Left lung (tissue), 10 donors: ENCODE data around the gene HS3ST3A1. TPM values are rescaled to one million over a fixed set of nuclear protein-coding genes. Genes with fewer than 3 reads are reported as not detected.

Experiments
- ATAC-seq: fragments of 200-7000 bp; cut with Tn5 transposase; one replicate; pipeline ENCODE4 v1.9.1; 2020; ENCODE audit warnings: moderate library complexity
- DNase-seq, 4 donors: peaks; one replicate each; pipeline ENCODE4 v3.0.0-alpha.2; 2013 to 2020
- H3K27ac ChIP-seq, 2 donors: fragments of 200-600 bp; sonication (generic) in 1 of 2; one replicate each; pipeline versions ENCODE4 v1.5.0 to v1.8.0; 2020 to 2021
- H3K27me3 ChIP-seq, 2 donors: fragments of 200-600 bp; sonication (generic) in 1 of 2; one replicate each; pipeline versions ENCODE4 v1.5.0 to v1.8.0; 2020 to 2021
- H3K36me3 ChIP-seq, 2 donors: fragments of 200-600 bp; sonication (generic) in 1 of 2; one replicate each; pipeline versions ENCODE4 v1.5.0 to v1.8.0; 2020 to 2021
- H3K4me1 ChIP-seq, 2 donors: fragments of 200-600 bp; one replicate each; pipeline ENCODE4 v1.8.0; 2021
- H3K4me3 ChIP-seq, 2 donors: fragments of 200-600 bp; sonication (generic) in 1 of 2; one replicate each; pipeline versions ENCODE4 v1.5.0 to v1.8.0; 2020 to 2021; ENCODE audit warnings: mild to moderate bottlenecking in 1 of 2
- H3K9me3 ChIP-seq, 2 donors: fragments of 200-600 bp; sonication (generic) in 1 of 2; one replicate each; pipeline versions ENCODE4 v1.5.0 to v1.8.0; 2020 to 2021
- CTCF ChIP-seq, 2 donors: fragments of 200-600 bp; sonication (generic) in 1 of 2; IDR thresholded peaks; one replicate each; pipeline versions ENCODE4 v1.5.0 to v1.8.0; 2021; ENCODE audit warnings: antibody characterized with exemption in 2 of 2
- intact Hi-C, 2 donors: fragments of 100-400 bp; cut with DNase I; formaldehyde crosslinking; loops; one replicate each; pipeline versions ENCODE4 v1.11.2 to v1.14.2; 2022
- polyA plus RNA-seq, 6 donors: library from polyadenylated mRNA; unstranded; fragments of 120-200 nt; gene quantifications; one replicate each; pipeline ENCODE4 v1.2.1, GENCODE V29; 2013; ENCODE audit not compliant: insufficient read length in 6 of 6
- total RNA-seq, 2 donors: library from RNA; stranded (reverse); fragmentation: NEBNext Ultra II Directional; extraction: Animal tissue kit (Norgen Biotek cat#: 25700); gene quantifications; one replicate each; pipeline ENCODE4 v1.2.1, GENCODE V29; 2021
- donor health status: DM: no; HTN: yes; CAD: no.
- donor health status: DM: no; HTN: no; CAD: no.

The HS3ST3A1 gene
- total and polyA plus RNA-seq, 8 donors: 2.7 to 9.5 (median 4.5) TPM

GRCh38 chr17:13646411-13646810 is 44.7 kb upstream of the HS3ST3A1 start:
- no peak for TF ChIP-seq CTCF (IDR thresholded peaks at IDR 0.05)
- H3K9me3 ChIP-seq: no peaks in the 10 kb centered on the region
- no peak for ATAC-seq
- H3K36me3 ChIP-seq: no peaks in the 10 kb centered on the region
- no peak overlapping the region for H3K27ac ChIP-seq
- no peaks in the 10 kb centered on the region for H3K4me1 ChIP-seq
- DNase-seq: no peak
- H3K4me3 ChIP-seq: no peak overlapping the region
- no peaks in the 10 kb centered on the region for H3K27me3 ChIP-seq
- intact Hi-C loops: no loop called here

GRCh38 chr17:13643180-13643579 is 41.5 kb upstream of the HS3ST3A1 start:
- Histone ChIP-seq H3K4me1 (no peaks in the 10 kb centered on the region), H3K27me3 (no peaks in the 10 kb centered on the region), H3K4me3 (no peak overlapping the region), H3K9me3 (no peaks in the 10 kb centered on the region), H3K27ac (no peak overlapping the region), H3K36me3 (no peaks in the 10 kb centered on the region)
- DNase-seq (peak in 1 of 4 donors; percentile 2), ATAC-seq (no peak)
- intact Hi-C loops: no loop called here
- no peak for TF ChIP-seq CTCF (IDR thresholded peaks at IDR 0.05)

- H3K4me3 ChIP-seq: no peak overlapping the region
- no peak for ATAC-seq
- intact Hi-C loops: no loop called here
These were observed 40.5 kb upstream of the HS3ST3A1 start for GRCh38 chr17:13642188-13642587.

GRCh38 chr17:13640551-13640950 is 38.8 kb upstream of the HS3ST3A1 start:
- intact Hi-C loops: no loop called here
- no peak for DNase-seq
- no peaks in the 10 kb centered on the region for H3K4me1 ChIP-seq

More at GRCh38 chr17:13642188-13642587, 40.5 kb upstream of the HS3ST3A1 start:
- no peak for TF ChIP-seq CTCF (IDR thresholded peaks at IDR 0.05)
- H3K27me3 ChIP-seq: no peaks in the 10 kb centered on the region
- H3K9me3 ChIP-seq: no peaks in the 10 kb centered on the region
- DNase-seq: no peak
- no peak overlapping the region for H3K27ac ChIP-seq
- H3K36me3 ChIP-seq: no peaks in the 10 kb centered on the region
- no peaks in the 10 kb centered on the region for H3K4me1 ChIP-seq

GRCh38 chr17:13638855-13639458 is 37.2 kb upstream of the HS3ST3A1 start:
- ATAC-seq (no peak), DNase-seq (no peak)
- no peaks in the 10 kb centered on the region for H3K4me1 ChIP-seq
- no peaks in the 10 kb centered on the region for H3K27me3 ChIP-seq
- H3K27ac ChIP-seq: no peak overlapping the region
- intact Hi-C loops: no loop called here
- H3K4me3 ChIP-seq: no peak overlapping the region
- no peaks in the 10 kb centered on the region for H3K9me3 ChIP-seq
- H3K36me3 ChIP-seq: no peaks in the 10 kb centered on the region
- TF ChIP-seq CTCF (IDR thresholded peaks at IDR 0.05): no peak

More at GRCh38 chr17:13640551-13640950, 38.8 kb upstream of the HS3ST3A1 start:
- Histone ChIP-seq H3K36me3 (no peaks in the 10 kb centered on the region), H3K27me3 (no peaks in the 10 kb centered on the region), H3K9me3 (no peaks in the 10 kb centered on the region), H3K27ac (no peak overlapping the region), H3K4me3 (no peak overlapping the region)
- no peak for TF ChIP-seq CTCF (IDR thresholded peaks at IDR 0.05)
- ATAC-seq: no peak
